Mononuclear cell (primary cell): Measurements from ENCODE around the gene UMODL1. TPM values are rescaled to one million over a fixed set of nuclear protein-coding genes. Genes with fewer than 3 reads are reported as not detected.
"Not testable (repeated sequence)": the region's sequence is repeated elsewhere in the genome, so short reads cannot be mapped to it uniquely, and the experiment has no call there.

Experiments
- H3K27me3 ChIP-seq: 2 replicates; pipeline ENCODE4 v1.6.0; 2011; ENCODE audit warnings: low read length, control low read depth; ENCODE audit not compliant: insufficient read depth
- H3K4me1 ChIP-seq: 2 replicates; pipeline ENCODE4 v1.5.1; 2011; ENCODE audit warnings: mild to moderate bottlenecking, low read length, control low read depth; ENCODE audit not compliant: insufficient read depth
- H3K4me3 ChIP-seq: 2 replicates; pipeline ENCODE4 v1.5.1; 2011; ENCODE audit warnings: mild to moderate bottlenecking, low read length, moderate library complexity
- H3K9me3 ChIP-seq: 2 replicates; pipeline ENCODE4 v1.5.1; 2011; ENCODE audit warnings: low read depth, mild to moderate bottlenecking, control low read depth, low read length
- total RNA-seq: library from RNA; depleted of rRNA; stranded (reverse); fragments of >200 nt; gene quantifications from one replicate; pipeline ENCODE4 v1.2.3, GENCODE V29; 2012

Gene UMODL1
- total RNA-seq, 1 donor = under 0.01 TPM

- Histone ChIP-seq H3K9me3 (no peaks in the 10 kb centered on the region), H3K4me1 (peaks cover 14% of the 10 kb centered on the region), H3K27me3 (no peaks in the 10 kb centered on the region)
Measured at GRCh38 chr21:42164064-42164789, 93.1 kb downstream of the UMODL1 start.

GRCh38 chr21:42164818-42165217, 93.7 kb downstream of the UMODL1 start:
- no peak overlapping the region for H3K4me3 ChIP-seq
- H3K4me1 ChIP-seq = peaks cover 14% of the 10 kb centered on the region
- no peaks in the 10 kb centered on the region for H3K27me3 ChIP-seq
- no peaks in the 10 kb centered on the region for H3K9me3 ChIP-seq

More at GRCh38 chr21:42164064-42164789, 93.1 kb downstream of the UMODL1 start:
- H3K4me3 ChIP-seq = no peak overlapping the region

DNA sequence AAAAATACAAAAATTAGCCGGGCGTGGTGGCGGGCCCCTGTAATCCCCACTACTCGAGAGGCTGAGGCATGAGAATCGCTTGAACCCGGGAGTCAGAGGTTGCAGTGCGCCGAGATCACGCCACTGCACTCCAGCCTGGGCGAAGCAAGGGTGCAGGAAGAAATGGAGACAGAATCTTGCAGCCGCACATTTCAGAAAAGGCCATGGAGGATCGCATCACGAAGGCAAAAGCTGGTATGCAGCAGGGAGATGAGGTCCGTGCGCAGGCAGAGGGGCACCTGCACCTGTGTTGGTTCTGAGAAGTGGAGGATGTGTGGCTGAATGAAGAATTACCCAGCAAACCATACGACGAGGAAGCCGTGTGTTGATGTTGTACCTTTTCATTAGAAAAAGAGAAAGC, 94.8 kb downstream of the UMODL1 start:
- Histone ChIP-seq H3K4me3 (no peak overlapping the region), H3K9me3 (no peaks in the 10 kb centered on the region), H3K4me1 (peaks cover 14% of the 10 kb centered on the region), H3K27me3 (no peaks in the 10 kb centered on the region)

- H3K4me1 ChIP-seq = no peaks in the 10 kb centered on the region
- no peaks in the 10 kb centered on the region for H3K9me3 ChIP-seq
- H3K27me3 ChIP-seq = no peaks in the 10 kb centered on the region
- H3K4me3 ChIP-seq = no peak overlapping the region
Measured at GRCh38 chr21:42169758-42170157, 98.6 kb downstream of the UMODL1 start.

DNA sequence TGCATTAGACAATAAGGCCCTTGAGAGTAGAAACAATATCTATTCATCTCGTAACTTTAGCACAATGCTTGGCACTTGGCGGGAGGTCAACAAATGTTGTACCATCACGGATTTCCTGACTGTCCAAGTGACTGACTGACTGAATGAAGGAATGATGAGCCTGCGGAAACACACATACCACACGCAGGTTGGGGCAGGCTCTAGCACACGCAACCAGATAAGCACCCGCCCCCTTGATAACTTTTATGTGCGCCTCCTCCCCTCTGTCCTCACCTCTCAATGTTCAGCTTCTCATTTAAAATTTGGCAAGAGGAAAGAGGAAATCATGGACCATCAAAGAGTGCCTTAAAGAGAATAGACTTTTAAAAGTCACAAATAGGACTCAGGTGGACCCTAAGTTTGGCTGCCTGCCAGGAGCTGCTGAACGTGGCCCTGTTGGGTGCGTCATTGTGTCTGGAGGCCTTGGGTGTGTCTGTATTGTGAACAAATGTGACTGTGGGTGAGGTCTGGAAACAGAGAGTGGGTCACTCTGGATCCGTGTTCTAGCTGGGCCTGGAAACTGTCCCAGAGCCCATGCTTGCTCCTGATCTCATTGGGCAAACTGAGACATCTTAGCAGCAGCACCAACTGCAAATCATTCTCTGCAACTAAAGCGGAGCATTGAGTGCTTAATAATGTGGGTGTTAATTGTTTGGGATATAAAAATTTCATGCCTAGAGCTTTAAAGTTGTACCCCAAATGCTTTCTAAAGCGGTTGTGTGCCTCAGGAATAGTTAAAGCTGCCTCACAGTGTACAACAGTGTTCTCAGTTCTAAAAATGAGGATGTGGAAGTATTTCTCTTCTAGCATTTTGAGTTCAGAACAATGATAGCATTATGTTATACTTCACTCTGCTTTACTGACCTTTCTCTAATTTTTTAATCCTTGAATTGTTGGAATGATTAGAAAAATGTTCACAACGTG, 100.3 kb downstream of the UMODL1 start:
- H3K9me3 ChIP-seq = no peaks in the 10 kb centered on the region
- no peak overlapping the region for H3K4me3 ChIP-seq
- no peaks in the 10 kb centered on the region for H3K27me3 ChIP-seq
- no peaks in the 10 kb centered on the region for H3K4me1 ChIP-seq

DNA sequence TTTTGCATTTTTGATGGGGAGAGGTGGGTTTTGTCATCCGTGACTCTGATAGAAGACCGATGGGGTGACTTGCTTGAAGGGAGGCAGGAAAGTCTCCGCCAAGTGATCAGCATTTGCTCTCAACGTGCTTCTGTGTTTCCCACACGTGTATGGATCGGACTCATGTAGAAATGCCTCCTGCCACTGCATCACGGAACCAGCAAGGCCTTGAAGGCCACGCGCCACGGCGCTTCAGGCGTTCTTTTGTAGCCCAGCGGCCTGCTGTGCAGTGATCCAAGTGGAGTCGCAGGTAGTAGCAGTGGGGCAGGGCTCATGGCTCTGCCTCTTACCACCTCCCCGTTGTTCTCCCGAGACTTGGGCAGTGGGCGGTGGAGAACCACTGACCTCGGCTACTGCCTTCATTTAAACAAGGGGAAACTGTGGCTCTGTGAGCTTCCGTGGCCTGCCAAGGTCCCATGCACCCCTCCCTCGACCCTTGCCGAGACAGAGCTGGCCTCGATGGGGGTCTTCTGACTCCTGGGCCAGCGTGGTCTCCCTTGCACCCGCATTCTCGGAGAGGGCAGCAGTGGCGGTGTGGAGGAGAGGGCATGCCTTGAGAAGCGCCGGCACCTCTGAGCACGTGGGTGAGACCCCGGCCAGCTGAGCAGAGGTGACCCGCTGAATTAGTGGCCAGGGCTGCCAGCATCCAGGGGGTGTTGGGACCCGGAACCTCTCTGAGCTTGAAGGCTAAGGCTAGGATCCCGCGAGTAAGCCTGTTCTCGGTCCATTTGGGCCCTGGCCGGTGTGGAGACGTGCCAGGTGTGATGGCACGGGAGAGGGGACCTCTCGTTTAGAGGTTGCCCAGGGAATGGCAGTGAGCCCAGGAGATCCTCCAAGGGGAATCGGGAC, 101.7 kb downstream of the UMODL1 start:
- Histone ChIP-seq H3K4me3 (no peak overlapping the region), H3K4me1 (no peaks in the 10 kb centered on the region), H3K9me3 (no peaks in the 10 kb centered on the region), H3K27me3 (no peaks in the 10 kb centered on the region)

DNA sequence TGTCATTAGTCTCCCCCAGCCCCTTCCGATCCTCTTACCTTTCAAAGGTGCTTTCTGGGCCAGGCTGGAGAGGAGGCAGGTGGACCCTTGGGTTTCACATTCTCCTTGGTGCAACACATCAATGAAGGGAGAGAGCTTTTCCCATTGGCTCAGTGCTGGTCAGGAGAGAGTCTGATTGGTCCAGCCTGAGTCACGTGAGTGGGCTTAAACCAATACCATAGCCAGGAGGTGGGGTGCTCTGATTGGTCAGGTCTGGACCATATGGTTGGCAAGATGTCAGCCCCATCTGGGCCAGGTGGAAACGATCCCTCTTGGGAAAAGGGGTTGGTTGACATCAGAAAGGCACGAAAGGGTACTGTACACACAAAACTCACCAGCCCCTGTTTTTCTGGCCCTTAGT, 103.1 kb downstream of the UMODL1 start:
- no peak overlapping the region for H3K4me3 ChIP-seq
- no peaks in the 10 kb centered on the region for H3K9me3 ChIP-seq
- H3K27me3 ChIP-seq = no peaks in the 10 kb centered on the region
- no peaks in the 10 kb centered on the region for H3K4me1 ChIP-seq

DNA sequence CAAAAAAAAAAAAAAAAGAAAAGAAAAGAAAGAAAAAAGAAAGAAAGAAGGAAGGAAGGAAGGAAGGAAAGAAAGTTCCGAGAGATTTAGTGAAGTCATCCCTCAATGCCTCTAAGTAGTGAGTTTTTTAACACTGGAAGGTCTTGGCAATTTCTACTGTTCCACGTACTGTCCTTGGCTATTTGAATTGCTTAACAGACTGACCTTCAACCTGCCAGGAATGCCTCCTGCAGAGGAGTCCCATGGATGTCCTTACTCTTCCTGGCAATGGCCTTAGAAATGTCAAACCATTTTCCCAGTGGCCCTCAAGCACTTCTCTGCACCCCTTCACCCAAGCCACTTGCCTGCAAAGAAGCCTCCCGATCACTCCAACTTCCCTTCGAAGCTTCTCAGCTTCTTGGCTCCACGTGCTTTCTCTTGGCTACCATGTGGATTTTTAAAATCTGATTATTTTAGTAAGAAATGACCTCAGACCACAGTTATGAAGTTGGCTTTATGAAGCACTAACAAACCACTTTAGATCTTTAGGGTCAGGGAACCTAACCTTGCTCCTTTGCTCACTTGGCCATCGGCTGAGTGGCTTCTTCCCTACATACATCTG, 104.1 kb downstream of the UMODL1 start:
- H3K4me1 ChIP-seq = no peaks in the 10 kb centered on the region
- H3K27me3 ChIP-seq = no peaks in the 10 kb centered on the region
- no peak overlapping the region for H3K4me3 ChIP-seq
- no peaks in the 10 kb centered on the region for H3K9me3 ChIP-seq

- no peaks in the 10 kb centered on the region for H3K9me3 ChIP-seq
Measured at GRCh38 chr21:42176859-42177258, 105.7 kb downstream of the UMODL1 start.

DNA sequence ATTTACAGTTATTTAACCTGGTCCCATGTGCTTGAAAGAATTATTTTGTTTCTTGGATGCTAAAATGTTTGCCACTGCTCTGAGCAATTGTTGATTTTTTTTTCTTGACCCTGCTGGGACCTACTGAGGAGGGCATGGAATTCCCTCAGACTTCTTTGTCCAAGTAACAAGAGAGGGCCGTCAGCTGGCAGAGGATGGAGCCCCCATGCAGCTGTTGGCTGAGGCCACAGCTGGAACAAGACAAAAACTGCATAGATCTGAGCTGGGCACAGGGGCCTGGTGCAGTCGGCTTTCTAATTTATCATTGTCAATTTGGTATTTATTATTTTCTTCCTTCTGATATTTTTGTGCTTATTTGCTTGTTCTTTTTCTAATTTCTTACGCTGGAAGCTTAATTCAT, 108.2 kb downstream of the UMODL1 start:
- Histone ChIP-seq H3K27me3 (no peaks in the 10 kb centered on the region), H3K4me1 (no peaks in the 10 kb centered on the region), H3K4me3 (no peak overlapping the region), H3K9me3 (no peaks in the 10 kb centered on the region)

More at GRCh38 chr21:42176859-42177258, 105.7 kb downstream of the UMODL1 start:
- no peaks in the 10 kb centered on the region for H3K27me3 ChIP-seq
- no peaks in the 10 kb centered on the region for H3K4me1 ChIP-seq
- no peak overlapping the region for H3K4me3 ChIP-seq

DNA sequence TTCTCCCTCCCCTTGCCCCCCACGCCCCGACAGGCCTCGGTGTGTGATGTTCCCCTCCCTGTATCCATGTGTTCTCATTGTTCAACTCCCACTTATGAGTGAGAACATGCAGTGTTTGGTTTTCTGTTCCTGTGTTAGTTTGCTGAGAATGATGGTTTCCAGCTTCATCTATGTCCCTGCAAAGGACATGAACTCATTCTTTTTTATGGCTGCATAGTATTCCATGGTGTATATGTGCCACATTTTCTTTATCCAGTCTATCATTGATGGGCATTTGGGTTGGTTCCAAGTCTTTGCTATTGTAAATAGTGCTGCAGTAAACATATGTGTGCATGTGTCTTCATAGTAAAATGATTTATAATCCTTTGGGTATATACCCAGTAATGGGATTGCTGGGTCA, 108.9 kb downstream of the UMODL1 start:
- not testable (repeated sequence) for H3K4me3 ChIP-seq, H3K27me3 ChIP-seq, H3K9me3 ChIP-seq, H3K4me1 ChIP-seq

DNA sequence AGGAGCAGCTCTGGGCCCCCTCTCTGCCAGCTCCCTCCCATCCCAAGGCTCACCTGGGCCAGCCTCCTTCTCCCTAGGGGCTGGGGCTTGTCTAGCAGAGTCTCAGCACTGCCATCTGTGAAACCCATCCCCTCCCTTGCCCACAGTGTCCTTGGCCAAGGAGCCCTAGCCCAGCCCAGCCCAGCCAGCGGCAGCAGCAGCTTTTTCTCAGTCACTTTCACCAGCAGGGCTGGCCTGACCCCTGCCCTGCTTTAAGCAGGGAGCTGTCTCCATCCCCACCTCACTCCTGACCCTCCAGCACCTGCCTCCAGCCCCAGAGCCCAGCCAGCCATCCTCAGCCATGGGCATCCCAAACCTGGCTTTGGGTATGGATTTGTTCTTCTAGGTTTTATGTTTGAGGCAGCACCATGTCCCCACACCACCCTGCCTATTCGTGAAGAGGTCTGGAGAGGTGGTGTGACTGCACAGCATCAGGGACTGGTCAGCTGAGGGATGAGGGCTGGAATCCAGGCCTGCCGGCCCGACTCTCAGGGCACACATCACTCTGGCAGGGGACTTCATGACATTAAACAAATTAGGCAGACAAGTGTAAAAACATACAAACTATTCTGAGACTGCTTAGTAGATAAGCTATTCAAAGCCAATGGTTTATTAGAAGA, 111.7 kb downstream of the UMODL1 start:
- Histone ChIP-seq H3K27me3 (no peaks in the 10 kb centered on the region), H3K4me1 (peaks cover 22% of the 10 kb centered on the region), H3K4me3 (no peak overlapping the region), H3K9me3 (no peaks in the 10 kb centered on the region)

DNA sequence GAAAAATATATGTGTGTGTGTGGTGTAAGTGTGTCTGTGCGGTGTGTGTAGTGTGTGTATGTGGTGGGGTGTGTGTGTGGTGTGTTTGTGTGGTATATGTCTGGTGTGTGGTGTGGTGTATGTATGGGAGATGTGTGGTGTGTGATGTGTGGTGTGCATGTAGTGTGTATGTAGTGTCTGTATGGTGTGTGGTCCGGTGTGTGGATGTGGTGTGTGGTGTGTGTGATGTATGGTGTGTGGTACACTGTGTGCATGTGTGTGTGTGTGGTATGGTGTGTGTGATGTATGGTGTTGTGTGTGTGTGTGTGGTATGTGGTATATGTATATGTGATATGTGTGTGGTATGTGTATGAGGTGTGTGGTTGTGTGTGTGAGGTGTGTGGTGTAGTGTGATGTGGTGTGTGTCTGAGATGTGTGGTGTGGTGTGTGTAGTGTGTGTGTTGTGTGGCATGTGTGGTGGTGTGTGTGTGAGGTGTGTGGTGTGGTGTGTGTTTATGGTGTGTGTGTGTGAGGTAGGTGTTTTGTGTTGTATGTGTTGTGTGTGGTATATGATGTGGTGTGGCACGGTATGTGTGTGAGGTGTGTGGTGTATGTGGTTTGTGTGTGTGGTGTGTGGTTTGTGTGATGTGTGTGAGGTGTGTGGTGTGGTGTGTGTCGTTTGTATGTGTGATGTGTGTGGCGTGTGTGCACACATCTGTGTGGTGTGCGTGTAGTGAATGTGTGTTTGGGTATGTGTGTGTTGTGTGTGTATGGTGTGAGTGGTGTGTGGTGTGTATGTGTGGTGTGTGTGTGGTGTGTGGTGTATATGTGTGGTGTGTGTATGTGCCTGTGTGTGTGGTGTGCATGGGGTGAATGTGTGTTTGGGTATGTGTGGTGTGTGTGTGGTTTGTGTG, 112.5 kb downstream of the UMODL1 start:
- no peak overlapping the region for H3K4me3 ChIP-seq
- no peaks in the 10 kb centered on the region for H3K27me3 ChIP-seq
- H3K4me1 ChIP-seq = peaks cover 30% of the 10 kb centered on the region
- H3K9me3 ChIP-seq = no peaks in the 10 kb centered on the region
